Measurements from ENCODE around the gene PAX8.
A peak's percentile ranks its signal among the peaks of the same experiment; 100 is the strongest.

Gene PAX8

GRCh38 chr2:113209646-113210171 is 69.0 kb downstream of the PAX8 start:
- TF ChIP-seq, protein P1, sequence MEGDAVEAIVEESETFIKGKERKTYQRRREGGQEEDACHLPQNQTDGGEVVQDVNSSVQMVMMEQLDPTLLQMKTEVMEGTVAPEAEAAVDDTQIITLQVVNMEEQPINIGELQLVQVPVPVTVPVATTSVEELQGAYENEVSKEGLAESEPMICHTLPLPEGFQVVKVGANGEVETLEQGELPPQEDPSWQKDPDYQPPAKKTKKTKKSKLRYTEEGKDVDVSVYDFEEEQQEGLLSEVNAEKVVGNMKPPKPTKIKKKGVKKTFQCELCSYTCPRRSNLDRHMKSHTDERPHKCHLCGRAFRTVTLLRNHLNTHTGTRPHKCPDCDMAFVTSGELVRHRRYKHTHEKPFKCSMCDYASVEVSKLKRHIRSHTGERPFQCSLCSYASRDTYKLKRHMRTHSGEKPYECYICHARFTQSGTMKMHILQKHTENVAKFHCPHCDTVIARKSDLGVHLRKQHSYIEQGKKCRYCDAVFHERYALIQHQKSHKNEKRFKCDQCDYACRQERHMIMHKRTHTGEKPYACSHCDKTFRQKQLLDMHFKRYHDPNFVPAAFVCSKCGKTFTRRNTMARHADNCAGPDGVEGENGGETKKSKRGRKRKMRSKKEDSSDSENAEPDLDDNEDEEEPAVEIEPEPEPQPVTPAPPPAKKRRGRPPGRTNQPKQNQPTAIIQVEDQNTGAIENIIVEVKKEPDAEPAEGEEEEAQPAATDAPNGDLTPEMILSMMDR (IDR thresholded peaks at IDR 0.05; ENCODE audit: control insufficient read depth, extremely low read depth, insufficient read depth) = no peak
- no peak for DNase-seq (ENCODE audit: low read depth)
- H3K4me3 ChIP-seq (ENCODE audit: low read depth, low read length) = no peak overlapping the region

GRCh38 chr2:113209011-113209645 is 69.6 kb downstream of the PAX8 start:
- DNase-seq (ENCODE audit: low read depth) = no peak
- no peak overlapping the region for H3K4me3 ChIP-seq (ENCODE audit: low read depth, low read length)
- TF ChIP-seq, protein P1 (IDR thresholded peaks at IDR 0.05; ENCODE audit: control insufficient read depth, extremely low read depth, insufficient read depth) = no peak

GRCh38 chr2:113208396-113208795 is 70.3 kb downstream of the PAX8 start:
- DNase-seq (ENCODE audit: low read depth) = no peak
- no peak overlapping the region for H3K4me3 ChIP-seq (ENCODE audit: low read depth, low read length)
- TF ChIP-seq, protein P1 (IDR thresholded peaks at IDR 0.05; ENCODE audit: control insufficient read depth, extremely low read depth, insufficient read depth) = no peak

- TF ChIP-seq, protein P1 (IDR thresholded peaks at IDR 0.05; ENCODE audit: control insufficient read depth, extremely low read depth, insufficient read depth) = no peak
- H3K4me3 ChIP-seq (ENCODE audit: low read depth, low read length) = no peak overlapping the region
- no peak for DNase-seq (ENCODE audit: low read depth)
These were observed 71.7 kb downstream of the PAX8 start for GRCh38 chr2:113207021-113207420.

DNA sequence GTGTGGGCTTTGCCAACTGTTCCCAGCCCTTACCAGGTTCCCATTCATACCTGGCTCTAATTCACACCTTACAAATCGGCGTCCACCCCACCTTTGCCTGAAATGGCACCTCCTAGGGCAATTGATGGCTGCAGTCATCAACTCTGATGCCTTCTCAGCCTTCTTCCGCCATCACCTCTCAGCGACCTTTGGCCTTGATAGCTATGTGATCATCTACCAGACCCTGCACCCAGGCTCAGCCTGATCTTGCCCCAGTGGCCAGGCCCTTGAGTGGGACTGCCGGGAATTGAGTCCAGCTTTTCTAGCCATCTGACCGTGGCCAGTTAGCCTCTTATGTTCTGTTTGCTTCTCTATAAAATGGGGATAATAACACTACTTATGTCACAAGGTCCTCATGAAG is 72.5 kb downstream of the PAX8 start:
- no peak for DNase-seq (ENCODE audit: low read depth)
- TF ChIP-seq, protein P1 (IDR thresholded peaks at IDR 0.05; ENCODE audit: control insufficient read depth, extremely low read depth, insufficient read depth) = no peak
- no peak overlapping the region for H3K4me3 ChIP-seq (ENCODE audit: low read depth, low read length)

DNA sequence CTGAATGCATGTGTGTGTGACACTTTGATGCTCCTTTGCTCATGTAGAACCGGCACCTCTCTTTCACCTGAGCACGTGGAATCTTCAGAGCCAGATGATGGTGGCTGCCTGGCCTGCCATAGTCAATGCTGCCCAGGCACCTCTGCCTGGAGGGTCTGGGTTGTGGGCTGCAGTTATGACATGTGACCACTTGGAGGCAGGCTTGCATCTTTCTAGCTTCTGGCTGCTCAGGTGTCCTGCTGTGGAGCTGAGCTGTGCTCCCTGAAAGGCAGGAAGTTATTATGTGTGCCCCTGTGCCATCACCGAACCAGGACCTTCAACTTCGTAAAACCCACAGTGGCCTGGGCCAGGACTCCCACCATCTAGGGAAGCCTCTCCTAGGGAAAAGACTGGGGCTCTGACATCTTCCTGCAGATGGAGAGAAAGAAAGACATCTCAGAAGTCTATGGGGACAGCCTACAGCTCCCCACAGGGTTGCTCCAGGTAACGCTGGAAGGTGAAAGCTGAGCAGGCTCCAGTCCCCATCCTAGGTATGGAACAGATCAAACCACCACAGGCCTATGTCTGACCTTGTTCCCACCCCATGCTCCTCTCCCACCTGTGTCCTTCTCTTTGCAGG is 74.7 kb downstream of the PAX8 start:
- TF ChIP-seq, protein P1 (IDR thresholded peaks at IDR 0.05; ENCODE audit: control insufficient read depth, extremely low read depth, insufficient read depth) = peak; percentile 89
- DNase-seq (ENCODE audit: low read depth) = no peak
- H3K4me3 ChIP-seq (ENCODE audit: low read depth, low read length) = no peak overlapping the region

DNA sequence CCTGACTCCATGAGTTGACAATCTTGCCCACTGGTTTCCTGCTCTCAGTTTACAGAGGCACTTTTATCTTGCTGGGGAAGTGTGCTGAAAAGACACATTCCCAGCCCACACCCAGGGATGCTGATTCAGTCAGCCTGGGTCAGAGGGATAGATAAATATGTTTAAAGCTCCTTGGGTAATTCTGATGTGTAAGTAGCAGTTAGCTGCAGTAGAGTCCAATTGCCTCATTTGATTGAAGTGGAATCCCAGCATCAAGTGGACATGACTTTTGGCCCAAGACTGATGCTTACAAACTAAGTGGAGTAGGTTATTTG is 75.5 kb downstream of the PAX8 start:
- TF ChIP-seq, protein P1 (IDR thresholded peaks at IDR 0.05; ENCODE audit: control insufficient read depth, extremely low read depth, insufficient read depth) = no peak
- H3K4me3 ChIP-seq (ENCODE audit: low read depth, low read length) = no peak overlapping the region
- DNase-seq (ENCODE audit: low read depth) = no peak

Data from LNCaP clone FGC (cell line).